ENCODE data around the gene MAEA. TPM values are rescaled to one million over a fixed set of nuclear protein-coding genes. Genes with fewer than 3 reads are reported as not detected.

The MAEA gene
- total and polyA plus RNA-seq, 9 of the 15 experiments (the other 6 are each of a cell fraction or from before 2014, with no cell fraction given) = 2.1 to 86.5 (median 45.0) TPM

GRCh38 chr4:1298461-1298860, 8.8 kb downstream of the MAEA start:
- WGBS (ENCODE audit: insufficient coverage, low coverage, missing lambda C conversion rate) = 94% methylated on average over 4 of the region's 7 CpGs
- no peak overlapping the region for H3K4me3 ChIP-seq
- H3K9me3 ChIP-seq (replicated peaks; ENCODE audit: control insufficient read depth, insufficient read depth, low read depth, low read length) = no peaks in the 10 kb centered on the region
- H3K9ac ChIP-seq (ENCODE audit: insufficient read depth in 1 of 2, low read depth in 2 of 2, low read length in 2 of 2) = no peak overlapping the region
- H2AFZ ChIP-seq (ENCODE audit: low read depth, low read length) = no peak overlapping the region
- TF ChIP-seq SOX6 (IDR thresholded peaks at IDR 0.05) (no peak), STAT5A (IDR thresholded peaks at IDR 0.05; ENCODE audit: borderline replicate concordance, low read length) (no peak), HES1 (IDR thresholded peaks at IDR 0.05; ENCODE audit: low read depth) (no peak), ZBTB8A (IDR thresholded peaks at IDR 0.05; ENCODE audit: partially characterized antibody) (no peak), ELF1 (tag; IDR thresholded peaks at IDR 0.05) (no peak), WHSC1 (IDR thresholded peaks at IDR 0.05; ENCODE audit: low read length) (no peak), KDM2B (CRISPR knock-in tag; IDR thresholded peaks at IDR 0.05) (no peak), ATF3 (IDR thresholded peaks at IDR 0.05) (no peak), ATF3 (CRISPR knock-in tag; conservative IDR thresholded peaks at IDR 0.05) (no peak), CBFA2T2 (conservative IDR thresholded peaks at IDR 0.05) (no peak), ZHX1 (conservative IDR thresholded peaks at IDR 0.05; ENCODE audit: low read length) (no peak), POLR3G (IDR thresholded peaks at IDR 0.05; ENCODE audit: extremely low read depth, insufficient read length, insufficient replicate concordance) (no peak), DACH1 (IDR thresholded peaks at IDR 0.05; ENCODE audit: partially characterized antibody) (no peak), ATF1 (CRISPR knock-in tag; IDR thresholded peaks at IDR 0.05) (no peak), ATF1 (tag; IDR thresholded peaks at IDR 0.05) (no peak), ZBTB34 (CRISPR knock-in tag; IDR thresholded peaks at IDR 0.05) (no peak), RFX1 (IDR thresholded peaks at IDR 0.05) (no peak), TCFL5 (CRISPR knock-in tag; conservative IDR thresholded peaks at IDR 0.05) (no peak), SIRT6 (IDR thresholded peaks at IDR 0.05; ENCODE audit: low read depth, low read length) (no peak), SMC3 (conservative IDR thresholded peaks at IDR 0.05; ENCODE audit: insufficient read depth, low read depth, low read length) (no peak)
- intact Hi-C loops (cut with micrococcal nuclease) (no loop called here), in situ Hi-C loops (cut with MboI) (no loop called here)
- no TSS peak for BruUV-seq (replicated peaks)
- H3K27me3 ChIP-seq (ENCODE audit: control insufficient read depth in 2 of 2, insufficient read depth in 2 of 2, low read length in 2 of 2) = no peaks in the 10 kb centered on the region
- no peaks in the 10 kb centered on the region for H3K9me1 ChIP-seq (ENCODE audit: control insufficient read depth, insufficient read depth, low read length)
- H3K4me2 ChIP-seq (ENCODE audit: insufficient read depth, low read length) = no peak overlapping the region
- no peak overlapping the region for H3K27ac ChIP-seq (ENCODE audit: extremely low read depth, low read depth, low read length)
- no peak for FAIRE-seq
- POLR2A ChIA-PET = interaction anchor here (1.1 to 3.6 kb wide), 2 partner anchors 8 to 11 kb away, joined by 4 to 30 read pairs; partner anchors contain the start of gene MAEA
- peaks cover 93% of the 10 kb centered on the region for H3K79me2 ChIP-seq (ENCODE audit: control insufficient read depth, insufficient read depth, low read length)
- DNase-seq (ENCODE audit: extremely low read depth in 1 of 4, low spot score in 3 of 4) = no peak
- H4K20me1 ChIP-seq (replicated peaks; ENCODE audit: control insufficient read depth, insufficient read depth, low read length) = peaks cover 10% of the 10 kb centered on the region
- CTCF ChIA-PET (ENCODE audit: low intra/inter-chr PET ratio) = no interaction called here
- H3K36me3 ChIP-seq (ENCODE audit: control insufficient read depth, insufficient read depth, low read length) = peaks cover 76% of the 10 kb centered on the region; the same call in 2 of the 3 replicates
- no peak for ATAC-seq
- H3K4me1 ChIP-seq (replicated peaks in 1 of 2; ENCODE audit: control insufficient read depth in 2 of 2, insufficient read depth in 2 of 2, low read length in 2 of 2) = peaks cover 0 to 22% of the 10 kb centered on the region in 2 experiments; a peak in 4 of 5 replicates
